Measurements from ENCODE around the gene DNAH11.
A peak's percentile ranks its signal among the peaks of the same experiment; 100 is the strongest.
"Not testable (repeated sequence)": the region's sequence is repeated elsewhere in the genome, so short reads cannot be mapped to it uniquely, and the experiment has no call there.

The DNAH11 gene

GRCh38 chr7:21670496-21670895, 127.7 kb downstream of the DNAH11 start:
- H3K36me3 Mint-ChIP-seq (ENCODE audit: low read depth) = no peaks in the 10 kb centered on the region
- DNase-seq (ENCODE audit: low spot score) = no peak
- no peak overlapping the region for H3K4me3 Mint-ChIP-seq
- H3K27ac Mint-ChIP-seq = no peak overlapping the region
- H3K9me3 Mint-ChIP-seq = no peaks in the 10 kb centered on the region
- peaks cover 5% of the 10 kb centered on the region for H3K4me1 Mint-ChIP-seq (ENCODE audit: low read depth)
- peaks cover 10% of the 10 kb centered on the region for H3K27me3 Mint-ChIP-seq (ENCODE audit: low read depth)

- Mint-ChIP-seq H3K4me1 (ENCODE audit: low read depth) (peaks cover 5% of the 10 kb centered on the region), H3K27me3 (ENCODE audit: low read depth) (peaks cover 8% of the 10 kb centered on the region), H3K9me3 (no peaks in the 10 kb centered on the region), H3K27ac (no peak overlapping the region), H3K4me3 (no peak overlapping the region), H3K36me3 (ENCODE audit: low read depth) (no peaks in the 10 kb centered on the region)
- DNase-seq (ENCODE audit: low spot score) = peak; percentile 5
These were observed 129.0 kb downstream of the DNAH11 start for GRCh38 chr7:21671859-21672258.

GRCh38 chr7:21675255-21675654, 132.4 kb downstream of the DNAH11 start:
- no peaks in the 10 kb centered on the region for H3K36me3 Mint-ChIP-seq (ENCODE audit: low read depth)
- DNase-seq (ENCODE audit: low spot score) = no peak
- peaks cover 4% of the 10 kb centered on the region for H3K9me3 Mint-ChIP-seq
- peaks cover 3% of the 10 kb centered on the region for H3K27me3 Mint-ChIP-seq (ENCODE audit: low read depth)
- peaks cover 5% of the 10 kb centered on the region for H3K4me1 Mint-ChIP-seq (ENCODE audit: low read depth)
- H3K4me3 Mint-ChIP-seq = no peak overlapping the region
- H3K27ac Mint-ChIP-seq = no peak overlapping the region

DNA sequence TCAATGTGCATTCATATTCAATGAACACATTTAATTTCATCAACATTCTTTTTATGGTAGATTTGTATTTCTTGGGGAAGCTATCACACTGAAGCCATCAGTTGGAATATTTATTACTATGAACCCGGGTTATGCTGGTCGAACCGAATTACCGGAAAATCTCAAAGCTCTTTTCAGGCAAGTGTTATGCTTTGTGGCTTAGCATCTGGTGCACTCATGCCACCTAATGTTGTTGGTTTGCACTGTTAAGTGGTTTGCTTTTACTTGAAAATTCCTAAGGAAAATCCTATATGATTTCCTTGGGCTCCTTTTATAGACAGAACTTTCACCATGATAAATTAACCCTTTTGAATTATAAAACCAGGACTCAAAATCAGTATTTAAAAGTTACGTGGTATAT, 147.9 kb downstream of the DNAH11 start:
- Mint-ChIP-seq H3K9me3 (no peaks in the 10 kb centered on the region), H3K36me3 (ENCODE audit: low read depth) (no peaks in the 10 kb centered on the region), H3K27me3 (ENCODE audit: low read depth) (peaks cover 4% of the 10 kb centered on the region), H3K4me1 (ENCODE audit: low read depth) (no peaks in the 10 kb centered on the region), H3K4me3 (no peak overlapping the region), H3K27ac (no peak overlapping the region)
- no peak for DNase-seq (ENCODE audit: low spot score)

DNA sequence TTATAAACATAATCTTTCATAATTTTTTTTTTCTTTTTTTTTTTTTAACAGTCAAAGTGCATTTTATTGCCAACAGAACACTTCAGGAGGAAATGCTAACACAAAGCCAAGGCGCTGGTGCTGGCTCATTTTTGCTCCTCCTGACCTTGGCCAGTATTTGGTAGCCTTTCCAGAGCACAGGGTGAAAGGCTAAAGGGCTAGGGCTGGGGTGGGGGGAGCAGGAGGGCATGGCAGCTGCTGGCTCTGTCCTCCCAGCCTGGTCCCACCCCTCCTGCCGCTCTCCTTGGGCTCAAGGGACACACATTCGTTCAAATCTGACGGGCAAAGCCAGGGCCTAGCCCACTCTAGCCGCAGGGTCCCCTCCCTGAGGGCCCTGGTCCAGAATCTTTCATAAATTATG, 148.3 kb downstream of the DNAH11 start:
- not testable (repeated sequence) for H3K36me3 Mint-ChIP-seq (ENCODE audit: low read depth); H3K27ac Mint-ChIP-seq; H3K9me3 Mint-ChIP-seq; H3K4me3 Mint-ChIP-seq; DNase-seq (ENCODE audit: low spot score); H3K4me1 Mint-ChIP-seq (ENCODE audit: low read depth); H3K27me3 Mint-ChIP-seq (ENCODE audit: low read depth)

GRCh38 chr7:21700587-21700986, 157.7 kb downstream of the DNAH11 start:
- H3K4me3 Mint-ChIP-seq; H3K4me1 Mint-ChIP-seq (ENCODE audit: low read depth); H3K9me3 Mint-ChIP-seq; H3K36me3 Mint-ChIP-seq (ENCODE audit: low read depth); DNase-seq (ENCODE audit: low spot score); H3K27me3 Mint-ChIP-seq (ENCODE audit: low read depth); H3K27ac Mint-ChIP-seq: not testable (repeated sequence)

DNA sequence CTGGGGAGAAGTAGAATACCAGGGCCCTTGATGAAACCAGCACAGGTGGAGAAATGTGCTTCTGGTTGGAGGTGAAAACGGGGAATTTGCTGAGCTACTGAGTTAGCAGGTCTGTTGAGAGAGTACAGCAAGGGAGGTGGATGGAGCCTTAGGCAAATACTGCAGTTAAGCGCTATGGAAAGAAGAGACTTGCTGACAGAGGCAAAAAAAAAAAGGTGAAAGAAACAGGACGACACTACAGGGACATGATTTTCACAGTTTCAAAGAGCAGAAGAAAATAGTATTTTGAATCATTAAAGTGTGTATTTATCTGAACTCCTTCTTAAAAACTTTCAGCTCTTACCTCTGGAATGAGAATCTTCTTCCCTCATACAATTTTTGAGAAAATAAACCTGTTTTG, 159.5 kb downstream of the DNAH11 start:
- Mint-ChIP-seq H3K4me1 (ENCODE audit: low read depth) (no peaks in the 10 kb centered on the region), H3K27me3 (ENCODE audit: low read depth) (no peaks in the 10 kb centered on the region), H3K27ac (no peak overlapping the region), H3K9me3 (peaks cover 4% of the 10 kb centered on the region), H3K36me3 (ENCODE audit: low read depth) (no peaks in the 10 kb centered on the region), H3K4me3 (no peak overlapping the region)
- no peak for DNase-seq (ENCODE audit: low spot score)

GRCh38 chr7:21704359-21704758, 161.5 kb downstream of the DNAH11 start:
- Mint-ChIP-seq H3K9me3 (peaks cover under 1% of the 10 kb centered on the region), H3K4me1 (ENCODE audit: low read depth) (no peaks in the 10 kb centered on the region), H3K27ac (no peak overlapping the region), H3K27me3 (ENCODE audit: low read depth) (no peaks in the 10 kb centered on the region), H3K4me3 (no peak overlapping the region), H3K36me3 (ENCODE audit: low read depth) (no peaks in the 10 kb centered on the region)
- DNase-seq (ENCODE audit: low spot score) = no peak

GRCh38 chr7:21706131-21706530, 163.3 kb downstream of the DNAH11 start:
- no peak for DNase-seq (ENCODE audit: low spot score)
- no peaks in the 10 kb centered on the region for H3K36me3 Mint-ChIP-seq (ENCODE audit: low read depth)
- no peak overlapping the region for H3K27ac Mint-ChIP-seq
- no peaks in the 10 kb centered on the region for H3K9me3 Mint-ChIP-seq
- H3K4me1 Mint-ChIP-seq (ENCODE audit: low read depth) = no peaks in the 10 kb centered on the region
- H3K27me3 Mint-ChIP-seq (ENCODE audit: low read depth) = no peaks in the 10 kb centered on the region
- no peak overlapping the region for H3K4me3 Mint-ChIP-seq

DNA sequence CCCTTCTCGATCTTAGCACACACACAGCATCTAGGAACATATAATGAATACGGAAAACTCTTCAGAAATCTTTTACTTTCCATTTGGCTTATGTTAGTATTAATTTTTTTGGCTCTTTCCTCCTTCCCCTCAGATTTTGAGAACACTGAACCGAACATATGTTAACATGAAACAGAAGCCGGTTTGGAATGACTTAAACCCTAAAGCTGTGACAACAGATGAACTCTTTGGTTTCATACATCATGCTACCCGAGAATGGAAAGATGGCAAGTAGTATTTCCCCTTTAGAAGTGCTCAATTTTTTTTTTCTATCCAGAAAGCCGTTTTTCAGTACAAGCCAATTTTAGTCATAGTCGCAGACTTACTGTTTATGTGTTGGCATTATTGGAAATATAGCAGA, 164.7 kb downstream of the DNAH11 start:
- no peak for DNase-seq (ENCODE audit: low spot score)
- Mint-ChIP-seq H3K27ac (no peak overlapping the region), H3K36me3 (ENCODE audit: low read depth) (no peaks in the 10 kb centered on the region), H3K27me3 (ENCODE audit: low read depth) (no peaks in the 10 kb centered on the region), H3K4me1 (ENCODE audit: low read depth) (no peaks in the 10 kb centered on the region), H3K9me3 (no peaks in the 10 kb centered on the region), H3K4me3 (no peak overlapping the region)

GRCh38 chr7:21708096-21708495, 165.3 kb downstream of the DNAH11 start:
- Mint-ChIP-seq H3K36me3 (ENCODE audit: low read depth) (no peaks in the 10 kb centered on the region), H3K27ac (no peak overlapping the region), H3K27me3 (ENCODE audit: low read depth) (no peaks in the 10 kb centered on the region), H3K9me3 (no peaks in the 10 kb centered on the region), H3K4me3 (no peak overlapping the region), H3K4me1 (ENCODE audit: low read depth) (no peaks in the 10 kb centered on the region)
- DNase-seq (ENCODE audit: low spot score) = no peak

- no peak for DNase-seq (ENCODE audit: low spot score)
- Mint-ChIP-seq H3K4me3 (no peak overlapping the region), H3K27me3 (ENCODE audit: low read depth) (no peaks in the 10 kb centered on the region), H3K4me1 (ENCODE audit: low read depth) (no peaks in the 10 kb centered on the region), H3K36me3 (ENCODE audit: low read depth) (no peaks in the 10 kb centered on the region), H3K9me3 (no peaks in the 10 kb centered on the region), H3K27ac (no peak overlapping the region)
These were observed 174.5 kb downstream of the DNAH11 start for GRCh38 chr7:21717323-21717722.

DNA sequence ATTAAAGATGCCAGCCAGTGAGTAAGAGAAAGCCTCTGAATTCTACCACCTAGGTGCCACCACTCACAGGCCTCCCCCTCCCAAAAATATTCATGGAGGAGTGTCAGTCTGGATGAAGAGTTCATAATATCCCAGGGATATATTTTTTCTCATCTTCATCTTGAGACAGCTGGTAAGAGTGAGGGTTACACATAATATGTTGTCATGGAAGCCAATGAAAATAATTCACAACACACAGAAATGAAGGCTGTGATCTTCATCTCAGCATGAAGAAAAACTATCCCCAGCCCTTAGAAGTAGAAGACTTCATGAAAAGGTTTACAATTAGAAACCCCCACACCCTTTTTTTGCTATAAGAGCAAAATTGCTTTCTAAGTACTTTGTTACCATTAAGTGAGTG, 175.6 kb downstream of the DNAH11 start:
- Mint-ChIP-seq H3K9me3 (no peaks in the 10 kb centered on the region), H3K27ac (no peak overlapping the region), H3K4me3 (no peak overlapping the region), H3K36me3 (ENCODE audit: low read depth) (no peaks in the 10 kb centered on the region), H3K27me3 (ENCODE audit: low read depth) (no peaks in the 10 kb centered on the region), H3K4me1 (ENCODE audit: low read depth) (no peaks in the 10 kb centered on the region)
- DNase-seq (ENCODE audit: low spot score) = no peak

DNA sequence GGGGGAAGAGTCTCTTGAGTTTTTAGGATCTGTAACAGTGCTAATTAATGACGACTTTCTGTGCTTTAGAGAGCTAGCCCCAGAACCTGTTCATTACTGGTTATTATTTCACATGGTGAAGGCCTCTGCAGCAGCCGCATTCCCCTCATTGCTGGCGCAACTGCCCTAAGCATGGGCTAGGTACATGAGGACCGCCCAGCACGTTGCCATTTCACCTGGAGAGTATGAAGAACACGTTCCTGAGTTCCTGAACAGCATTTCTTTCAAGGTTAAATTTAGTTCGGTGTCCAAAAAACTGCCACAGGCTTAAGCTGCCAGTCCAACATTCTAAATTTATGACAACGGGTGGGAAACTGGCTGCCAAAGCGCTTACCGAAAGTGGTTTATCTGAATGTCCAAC, 177.0 kb downstream of the DNAH11 start:
- H3K4me1 Mint-ChIP-seq (ENCODE audit: low read depth) = no peaks in the 10 kb centered on the region
- H3K27ac Mint-ChIP-seq = no peak overlapping the region
- no peaks in the 10 kb centered on the region for H3K36me3 Mint-ChIP-seq (ENCODE audit: low read depth)
- no peak overlapping the region for H3K4me3 Mint-ChIP-seq
- no peaks in the 10 kb centered on the region for H3K9me3 Mint-ChIP-seq
- no peaks in the 10 kb centered on the region for H3K27me3 Mint-ChIP-seq (ENCODE audit: low read depth)
- DNase-seq (ENCODE audit: low spot score) = no peak

- no peaks in the 10 kb centered on the region for H3K4me1 Mint-ChIP-seq (ENCODE audit: low read depth)
- no peaks in the 10 kb centered on the region for H3K27me3 Mint-ChIP-seq (ENCODE audit: low read depth)
- no peaks in the 10 kb centered on the region for H3K9me3 Mint-ChIP-seq
- DNase-seq (ENCODE audit: low spot score) = no peak
- no peaks in the 10 kb centered on the region for H3K36me3 Mint-ChIP-seq (ENCODE audit: low read depth)
- no peak overlapping the region for H3K27ac Mint-ChIP-seq
- no peak overlapping the region for H3K4me3 Mint-ChIP-seq
These were observed 179.5 kb downstream of the DNAH11 start for GRCh38 chr7:21722371-21722770.
